Astrocyte of the spinal cord (primary cell): ENCODE measurements around the gene SOX5.

Experiments
- DNase-seq: peaks from one replicate; pipeline ENCODE4 v3.0.0; 2011; ENCODE audit warnings: low read depth, low spot score
- H3K4me3 ChIP-seq: 2 replicates; pipeline ENCODE4 v1.5.1; 2011; ENCODE audit warnings: low read depth, mild to moderate bottlenecking, low read length, moderate library complexity
- CTCF ChIP-seq: IDR thresholded peaks from 2 replicates; pipeline ENCODE4 v1.5.1; 2012; ENCODE audit warnings: low read depth, mild to moderate bottlenecking, low read length, inconsistent platforms
- in situ Hi-C: cut with HindIII; loops from 2 replicates; pipeline ENCODE4 v1.10.0; 2017; ENCODE audit warnings: low sequenced_read_pairs

Gene SOX5

GRCh38 chr12:23952071-23952470, 2.6 kb upstream of the SOX5 start:
- H3K4me3 ChIP-seq: no peak overlapping the region
- no peak for DNase-seq
- no peak for TF ChIP-seq CTCF
- in situ Hi-C loops: no loop called here

GRCh38 chr12:23950775-23951451, 1.4 kb upstream of the SOX5 start:
- no peak for TF ChIP-seq CTCF
- peak overlapping the region; percentile 51 for H3K4me3 ChIP-seq
- peak; percentile 18 for DNase-seq
- in situ Hi-C loops: no loop called here

- DNase-seq: peak; percentile 46
- TF ChIP-seq CTCF: no peak
- in situ Hi-C loops: no loop called here
- peak overlapping the region; percentile 51 for H3K4me3 ChIP-seq
Observed at GRCh38 chr12:23950210-23950774, 822 bp upstream of the SOX5 start.

- no peak for TF ChIP-seq CTCF
- in situ Hi-C loops: no loop called here
- H3K4me3 ChIP-seq: no peak overlapping the region
- no peak for DNase-seq
Observed at GRCh38 chr12:23948291-23948690, 1.2 kb downstream of the SOX5 start.

- no peak overlapping the region for H3K4me3 ChIP-seq
- DNase-seq: no peak
- in situ Hi-C loops: no loop called here
- TF ChIP-seq CTCF: no peak
Observed at GRCh38 chr12:23947395-23947794, 2.1 kb downstream of the SOX5 start.

- DNase-seq: no peak
- no peak overlapping the region for H3K4me3 ChIP-seq
- no peak for TF ChIP-seq CTCF
- in situ Hi-C loops: no loop called here
Observed at GRCh38 chr12:23945249-23945648, 4.2 kb downstream of the SOX5 start.
